ENCODE results near the gene TEX52. TPM values are rescaled to one million over a fixed set of nuclear protein-coding genes. Genes with fewer than 3 reads are reported as not detected.

TEX52 gene
- total and polyA plus RNA-seq, 2 donors (not counting 3 experiments of a cell fraction or from before 2014, with no cell fraction given), result not detected

DNA sequence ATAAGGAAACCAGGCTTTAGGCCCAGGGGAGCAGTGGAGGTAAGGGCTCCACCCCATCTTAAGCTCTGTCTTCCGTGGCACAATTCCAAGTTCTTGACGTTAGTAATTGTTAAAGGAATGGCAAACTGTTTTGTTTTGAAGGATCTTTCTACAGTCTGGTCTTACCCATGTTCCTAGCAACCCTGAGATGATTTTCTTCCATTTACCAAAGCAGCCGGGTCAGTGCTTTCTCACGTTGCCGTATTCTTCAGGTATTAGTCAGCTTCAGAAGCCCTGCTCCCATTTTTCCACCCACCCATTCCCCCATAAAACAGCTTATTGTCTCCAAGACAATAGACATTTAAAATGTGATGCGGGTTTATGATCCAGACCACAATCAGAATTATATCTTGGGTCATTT, 32.3 kb downstream of the TEX52 start:
- no peaks in the 10 kb centered on the region for H4K20me1 ChIP-seq (replicated peaks; ENCODE audit: control insufficient read depth, extremely low read depth, insufficient read depth, low read length)
- no peaks in the 10 kb centered on the region for H3K27me3 ChIP-seq (ENCODE audit: control insufficient read depth in 2 of 2, insufficient read depth in 2 of 2, low read length in 2 of 2)
- H3K79me2 ChIP-seq (ENCODE audit: control insufficient read depth, insufficient read depth, low read length), result no peaks in the 10 kb centered on the region
- H3K9me3 ChIP-seq (replicated peaks; ENCODE audit: control insufficient read depth, insufficient read depth, low read length), result no peaks in the 10 kb centered on the region
- H3K4me3 ChIP-seq (replicated peaks in 1 of 3; ENCODE audit: insufficient read depth in 1 of 3, low read depth in 1 of 3, low read length in 3 of 3), result no peak overlapping the region
- TF ChIP-seq MYC (IDR thresholded peaks at IDR 0.05; ENCODE audit: low read depth, low read length), result no peak
- TF ChIP-seq POLR2AphosphoS5 (IDR thresholded peaks at IDR 0.05; ENCODE audit: insufficient read depth, low read depth, low read length), result no peak
- no peak for TF ChIP-seq JUN (IDR thresholded peaks at IDR 0.05; ENCODE audit: borderline replicate concordance, insufficient read depth, insufficient read length, low read depth)
- TF ChIP-seq, protein P1, sequence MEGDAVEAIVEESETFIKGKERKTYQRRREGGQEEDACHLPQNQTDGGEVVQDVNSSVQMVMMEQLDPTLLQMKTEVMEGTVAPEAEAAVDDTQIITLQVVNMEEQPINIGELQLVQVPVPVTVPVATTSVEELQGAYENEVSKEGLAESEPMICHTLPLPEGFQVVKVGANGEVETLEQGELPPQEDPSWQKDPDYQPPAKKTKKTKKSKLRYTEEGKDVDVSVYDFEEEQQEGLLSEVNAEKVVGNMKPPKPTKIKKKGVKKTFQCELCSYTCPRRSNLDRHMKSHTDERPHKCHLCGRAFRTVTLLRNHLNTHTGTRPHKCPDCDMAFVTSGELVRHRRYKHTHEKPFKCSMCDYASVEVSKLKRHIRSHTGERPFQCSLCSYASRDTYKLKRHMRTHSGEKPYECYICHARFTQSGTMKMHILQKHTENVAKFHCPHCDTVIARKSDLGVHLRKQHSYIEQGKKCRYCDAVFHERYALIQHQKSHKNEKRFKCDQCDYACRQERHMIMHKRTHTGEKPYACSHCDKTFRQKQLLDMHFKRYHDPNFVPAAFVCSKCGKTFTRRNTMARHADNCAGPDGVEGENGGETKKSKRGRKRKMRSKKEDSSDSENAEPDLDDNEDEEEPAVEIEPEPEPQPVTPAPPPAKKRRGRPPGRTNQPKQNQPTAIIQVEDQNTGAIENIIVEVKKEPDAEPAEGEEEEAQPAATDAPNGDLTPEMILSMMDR (IDR thresholded peaks at IDR 0.05; ENCODE audit: extremely low read depth in 1 of 2, insufficient read depth in 1 of 2, low read depth in 1 of 2, low read length in 2 of 2), result no peak
- TF ChIP-seq POLR2A (IDR thresholded peaks at IDR 0.05; ENCODE audit: low read depth, low read length), result no peak
- no peak for TF ChIP-seq MAX (IDR thresholded peaks at IDR 0.05; ENCODE audit: insufficient read depth, insufficient read length)
- no peak for TF ChIP-seq FOS (IDR thresholded peaks at IDR 0.05; ENCODE audit: borderline replicate concordance, insufficient read depth, low read length)
- no peak for TF ChIP-seq GATA2 (IDR thresholded peaks at IDR 0.05; ENCODE audit: insufficient read depth, insufficient read length, low read depth, low read length)
- H3K27ac ChIP-seq (ENCODE audit: insufficient read depth, low read depth, low read length), result no peak overlapping the region
- no peak overlapping the region for H3K9ac ChIP-seq (replicated peaks; ENCODE audit: extremely low read depth, insufficient read depth, low read length)
- intact Hi-C loops (cut with micrococcal nuclease) (no loop called here), dilution Hi-C loops (cut with MboI; ENCODE audit: extremely low pct_ligation_motif_present, low sequenced_read_pairs) (no loop called here)
- ChIA-PET POLR2A (no interaction called here), CTCF (interaction anchor here (0.8 kb wide), 1 partner anchor 11 kb away, joined by 4 read pairs; no protein-coding TSS in a partner anchor)
- FAIRE-seq (no peak), DNase-seq (ENCODE audit: low read depth, low spot score) (no peak)
- no TSS peak for BruUV-seq (replicated peaks)
- H2AFZ ChIP-seq (ENCODE audit: low read depth, low read length), result no peak overlapping the region
- no peaks in the 10 kb centered on the region for H3K9me1 ChIP-seq (replicated peaks; ENCODE audit: control insufficient read depth, extremely low read depth, insufficient read depth, low read length)
- H3K36me3 ChIP-seq (ENCODE audit: control insufficient read depth in 2 of 2, extremely low read depth in 1 of 2, insufficient read depth in 2 of 2, low read length in 2 of 2), result peaks cover 15 to 42% of the 10 kb centered on the region in 2 experiments
- H3K4me1 ChIP-seq (ENCODE audit: control insufficient read depth, extremely low read depth, insufficient read depth, low read length), result no peaks in the 10 kb centered on the region
- no peak overlapping the region for H3K4me2 ChIP-seq (ENCODE audit: insufficient read depth, low read length)

All from endothelial cell of umbilical vein (primary cell).